Progenitor cell of endocrine pancreas (in vitro differentiated cells): ENCODE data around the gene CHMP4A. TPM values are rescaled to one million over a fixed set of nuclear protein-coding genes. Genes with fewer than 3 reads are reported as not detected.
A peak's percentile ranks its signal among the peaks of the same experiment; 100 is the strongest.

Source experiments
- DNase-seq: peaks from one replicate; pipeline ENCODE4 v3.0.0; 2021; ENCODE audit warnings: low spot score; ENCODE audit not compliant: unreplicated experiment
- H3K27ac Mint-ChIP-seq: 2 replicates; pipeline ENCODE4 v1.8.0; 2021; ENCODE audit warnings: mild to moderate bottlenecking, moderate library complexity, mixed read lengths
- H3K27me3 Mint-ChIP-seq: 2 replicates; pipeline ENCODE4 v1.8.0; 2021; ENCODE audit warnings: mixed read lengths
- H3K36me3 Mint-ChIP-seq: 2 replicates; pipeline ENCODE4 v1.8.0; 2022; ENCODE audit warnings: mixed read lengths; ENCODE audit not compliant: insufficient read depth
- H3K4me1 Mint-ChIP-seq: 2 replicates; pipeline ENCODE4 v1.8.0; 2021; ENCODE audit warnings: low read depth, mixed read lengths
- H3K4me3 Mint-ChIP-seq: 2 replicates; pipeline ENCODE4 v1.8.0; 2021; ENCODE audit warnings: low read depth, mild to moderate bottlenecking, moderate library complexity, mixed read lengths
- H3K9me3 Mint-ChIP-seq: 2 replicates; pipeline ENCODE4 v1.8.0; 2021; ENCODE audit warnings: low read depth, mixed read lengths
- CTCF ChIP-seq: fragments of 200-600 bp; sonication (generic); IDR thresholded peaks from one replicate; pipeline ENCODE4 v1.5.0; 2021; ENCODE audit warnings: antibody characterized with exemption, mild to moderate bottlenecking; ENCODE audit not compliant: unreplicated experiment
- long read RNA-seq: library from polyadenylated mRNA; unstranded; transcript quantifications from one replicate; pipeline ENCODE4 v2.0.0, GENCODE V29; 2020
- total RNA-seq: library from RNA; stranded (reverse); gene quantifications from 2 replicates; pipeline ENCODE4 v1.2.1, GENCODE V29; 2021

The CHMP4A gene
- total RNA-seq, result 53.7 and 54.3 TPM in 2 replicates
- long read RNA-seq, transcript CHMP4A-201 (6 exons, 1,393 nt), result major isoform, 15 of 20 reads
- long read RNA-seq, partial matches to known transcripts, result 0 of 20 reads
- long read RNA-seq, other reads (novel, unspliced or antisense), result 4 of 20 reads

DNA sequence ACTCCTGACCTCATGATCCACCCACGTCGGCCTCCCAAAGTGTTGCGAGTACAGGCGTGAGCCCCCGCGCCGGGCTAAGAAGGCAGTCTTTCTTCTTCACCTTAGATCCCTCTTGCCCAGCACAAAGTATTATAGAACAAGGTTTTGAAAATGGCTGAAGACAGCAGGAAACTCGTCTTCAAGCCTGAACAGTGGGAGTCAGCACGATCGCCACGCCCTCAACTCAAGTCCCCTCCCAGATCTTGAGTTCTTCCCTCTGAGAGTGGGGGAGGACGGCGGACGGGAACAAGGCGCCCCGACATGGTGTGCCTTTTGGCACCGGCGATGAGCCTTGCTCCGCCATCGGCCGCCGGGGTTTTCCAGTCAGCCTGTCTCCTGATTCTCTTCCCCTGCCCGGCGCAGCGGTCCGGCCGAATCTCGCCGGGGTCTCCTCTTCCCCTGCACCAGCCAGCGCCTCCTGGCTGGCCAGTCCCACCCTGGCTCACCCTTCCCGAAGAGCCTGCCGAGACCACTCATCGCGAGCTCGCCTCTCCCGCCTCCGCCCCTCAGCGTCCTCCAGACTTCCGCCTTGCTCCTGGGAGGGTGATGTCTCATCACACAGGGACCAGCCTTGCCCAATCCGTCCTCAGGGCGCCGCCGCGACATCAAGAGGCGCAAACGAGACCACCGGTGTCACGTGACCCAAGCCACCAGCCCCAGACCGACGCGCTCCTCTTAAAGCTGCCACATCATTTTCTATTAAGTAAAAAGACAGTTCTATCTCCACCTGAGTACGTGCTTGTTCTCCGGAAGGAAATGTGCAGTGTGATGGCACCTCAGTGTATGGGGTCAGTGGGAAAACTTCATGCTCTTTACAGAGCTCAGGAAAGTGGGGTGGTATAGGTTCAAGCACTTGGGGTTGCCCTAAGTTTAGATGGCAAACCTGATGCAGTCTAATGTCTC is at the start of gene CHMP4A:
CHMP4A (minus strand) TSS at position 565 of the 942 bp plus-strand sequence; CDS start at position 516, 49 bp downstream.
- peak within 1 kb of the TSS; percentile 97 for H3K27ac Mint-ChIP-seq
- peak within 1 kb of the TSS; percentile 92 for H3K4me3 Mint-ChIP-seq
- peaks cover 9% of the 10 kb centered on the region for H3K36me3 Mint-ChIP-seq
- peaks cover 22% of the 10 kb centered on the region for H3K4me1 Mint-ChIP-seq
- no peaks in the 10 kb centered on the region for H3K27me3 Mint-ChIP-seq
- no peaks in the 10 kb centered on the region for H3K9me3 Mint-ChIP-seq
- TF ChIP-seq CTCF, result peak; percentile 15
- peak; percentile 89 for DNase-seq

- H3K27me3 Mint-ChIP-seq, result no peaks in the 10 kb centered on the region
- no peak for DNase-seq
- H3K36me3 Mint-ChIP-seq, result peaks cover under 1% of the 10 kb centered on the region
- no peak overlapping the region for H3K27ac Mint-ChIP-seq
- no peaks in the 10 kb centered on the region for H3K9me3 Mint-ChIP-seq
- no peak for TF ChIP-seq CTCF
- H3K4me3 Mint-ChIP-seq, result no peak overlapping the region
- no peaks in the 10 kb centered on the region for H3K4me1 Mint-ChIP-seq
Observed at GRCh38 chr14:24261969-24262327, 48.7 kb upstream of the CHMP4A start.

DNA sequence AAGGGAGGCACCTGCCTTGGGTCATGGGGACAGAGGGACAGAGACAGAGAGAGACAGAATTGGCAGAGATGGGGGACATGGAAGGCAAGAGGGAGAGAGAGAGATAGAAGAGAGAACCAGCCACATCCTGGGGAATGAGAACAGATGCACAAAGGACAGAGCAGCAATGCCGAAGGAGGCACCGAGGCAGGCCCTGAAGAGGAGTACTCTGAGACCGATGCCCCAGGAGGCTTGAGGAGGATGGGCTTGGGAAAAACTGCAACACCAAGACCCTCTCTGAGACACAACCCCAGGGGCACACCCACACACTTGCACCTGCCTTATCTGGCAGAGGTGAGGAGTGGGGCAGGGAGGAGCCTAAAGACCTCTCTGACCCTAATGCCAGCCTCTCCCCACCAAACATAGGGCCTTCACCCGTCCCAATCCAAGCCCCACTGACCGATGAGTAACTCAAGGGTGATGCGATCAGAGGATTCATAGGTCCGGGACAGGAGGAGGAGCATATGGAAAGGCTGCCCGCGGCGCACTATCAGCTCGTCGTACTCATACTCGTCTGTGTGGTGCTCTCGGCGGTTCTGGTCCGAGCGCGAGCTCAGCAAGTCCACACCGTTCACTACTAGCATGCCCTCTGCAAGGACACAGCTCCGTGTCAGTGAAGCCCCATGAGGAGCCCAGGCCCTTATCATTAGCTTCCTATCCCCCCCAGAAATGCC is 48.1 kb upstream of the CHMP4A start:
- H3K9me3 Mint-ChIP-seq, result no peaks in the 10 kb centered on the region

DNA sequence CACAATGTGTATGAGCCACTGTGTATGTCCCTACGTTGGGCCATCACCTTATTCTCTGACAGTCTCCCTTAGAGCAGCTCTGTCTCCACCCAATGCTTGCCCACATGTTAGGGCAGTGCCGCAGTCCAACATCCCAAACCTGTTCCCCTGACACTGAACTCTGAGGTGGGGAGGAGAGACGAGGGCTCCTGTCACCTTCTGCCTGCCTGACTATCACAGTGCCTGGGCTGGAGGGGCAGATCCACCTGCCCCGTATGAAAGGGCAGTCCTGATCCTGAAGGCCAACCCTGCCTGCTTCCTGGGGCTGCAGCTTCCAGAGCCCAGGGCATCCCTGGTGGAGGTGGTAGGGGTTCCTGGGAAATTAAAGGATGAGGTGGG is 47.5 kb upstream of the CHMP4A start:
- H3K9me3 Mint-ChIP-seq, result no peaks in the 10 kb centered on the region
- H3K27ac Mint-ChIP-seq, result no peak overlapping the region
- no peak for TF ChIP-seq CTCF

More for the DNA sequence above, 48.1 kb upstream of the CHMP4A start:
- H3K4me3 Mint-ChIP-seq, result no peak overlapping the region
- no peak overlapping the region for H3K27ac Mint-ChIP-seq
- H3K27me3 Mint-ChIP-seq, result no peaks in the 10 kb centered on the region
- no peak for DNase-seq
- TF ChIP-seq CTCF, result no peak
- no peaks in the 10 kb centered on the region for H3K4me1 Mint-ChIP-seq
- H3K36me3 Mint-ChIP-seq, result no peaks in the 10 kb centered on the region

More for the DNA sequence above, 47.5 kb upstream of the CHMP4A start:
- Mint-ChIP-seq H3K4me3 (no peak overlapping the region), H3K36me3 (no peaks in the 10 kb centered on the region), H3K27me3 (no peaks in the 10 kb centered on the region), H3K4me1 (no peaks in the 10 kb centered on the region)
- DNase-seq, result no peak
